ENCODE measurements around the gene KCTD17.

KCTD17 gene

DNA sequence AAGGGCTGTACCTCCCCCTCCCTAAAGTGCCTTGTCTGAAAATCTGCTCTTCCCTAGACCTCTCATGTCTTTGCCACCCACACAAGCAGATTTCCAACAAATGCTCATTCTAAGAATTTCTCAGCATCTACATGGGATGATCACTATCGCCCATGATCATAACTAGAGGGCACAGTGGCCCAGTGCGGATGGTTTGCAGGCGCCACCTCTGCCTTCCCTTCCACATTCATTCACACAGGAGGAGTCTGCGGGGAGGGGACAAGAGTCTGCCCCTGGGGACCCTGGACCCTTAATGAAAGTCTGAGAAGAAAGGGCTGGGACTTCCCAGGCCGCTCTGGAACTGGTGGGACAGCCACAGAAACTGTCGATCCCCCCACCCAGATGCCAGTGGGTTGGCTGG is 28.9 kb downstream of the KCTD17 start:
- no peak for DNase-seq

DNA sequence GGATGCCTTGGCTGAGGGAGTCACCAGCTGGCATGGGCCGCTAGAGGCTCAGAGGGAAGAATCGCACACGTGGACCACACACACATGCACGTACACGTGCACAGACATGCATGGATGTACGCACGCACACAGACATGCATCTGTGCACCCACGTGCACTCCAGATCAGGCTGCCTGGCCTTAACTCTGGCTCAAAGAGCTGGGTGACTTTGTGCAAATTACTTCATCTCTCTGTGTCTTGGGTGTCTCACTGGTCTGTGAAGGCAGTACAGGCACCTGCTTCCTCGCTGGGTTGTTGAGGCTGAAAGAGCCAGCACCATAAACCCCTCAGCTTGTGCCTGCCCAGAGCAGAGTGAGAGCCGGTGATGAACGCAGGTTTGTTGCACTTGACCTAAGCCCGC is 29.3 kb downstream of the KCTD17 start:
- DNase-seq: no peak

DNA sequence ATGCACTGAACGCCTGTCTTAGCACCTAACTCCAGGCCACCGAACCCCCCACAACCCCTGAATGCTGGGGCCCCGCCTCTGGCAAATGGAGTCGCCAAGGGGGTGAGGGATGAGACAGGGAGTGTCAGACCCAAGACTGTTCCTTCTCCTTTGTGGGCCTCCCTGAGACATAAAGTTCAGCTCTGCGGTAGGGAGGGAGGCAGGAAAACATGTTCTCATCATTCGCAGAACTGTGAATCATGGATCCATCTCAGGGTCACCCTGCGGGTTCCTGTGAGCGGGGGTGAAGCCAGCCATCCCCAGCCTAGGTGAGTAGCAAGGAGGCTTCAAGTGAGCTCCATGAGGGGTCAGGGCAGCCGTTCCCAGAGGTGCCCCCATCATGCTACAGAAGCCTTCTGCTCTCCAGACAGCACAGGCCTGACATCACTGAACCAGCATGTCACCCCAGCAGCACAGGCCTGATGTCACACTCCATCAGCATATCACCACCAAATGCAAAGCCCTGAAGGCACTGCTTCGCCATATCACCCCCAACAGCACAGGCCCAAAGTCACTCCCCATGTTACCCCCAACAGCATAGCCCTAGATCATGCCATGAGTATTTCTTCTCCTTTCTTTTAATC is 30.8 kb downstream of the KCTD17 start:
- DNase-seq: no peak

DNA sequence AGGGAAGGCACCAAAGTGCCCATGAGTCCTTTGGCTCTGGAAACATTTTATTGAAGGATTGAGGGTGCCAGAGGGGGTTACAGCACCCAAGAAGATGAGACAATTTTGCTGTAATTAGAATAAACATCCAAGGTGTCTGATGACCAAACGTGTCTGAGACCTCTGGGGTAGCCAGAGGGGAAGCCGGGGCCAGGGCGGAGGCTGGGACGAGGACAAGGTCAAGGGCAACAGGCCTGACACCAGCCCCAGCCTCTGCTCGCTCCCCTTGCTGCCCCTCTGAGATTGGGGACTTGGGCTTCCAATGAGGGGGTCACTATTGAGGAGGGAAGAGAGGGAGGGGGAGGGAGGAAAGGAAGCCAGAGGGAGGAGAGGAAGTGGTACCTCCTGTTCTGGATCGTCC is 32.4 kb downstream of the KCTD17 start:
- no peak for DNase-seq

DNA sequence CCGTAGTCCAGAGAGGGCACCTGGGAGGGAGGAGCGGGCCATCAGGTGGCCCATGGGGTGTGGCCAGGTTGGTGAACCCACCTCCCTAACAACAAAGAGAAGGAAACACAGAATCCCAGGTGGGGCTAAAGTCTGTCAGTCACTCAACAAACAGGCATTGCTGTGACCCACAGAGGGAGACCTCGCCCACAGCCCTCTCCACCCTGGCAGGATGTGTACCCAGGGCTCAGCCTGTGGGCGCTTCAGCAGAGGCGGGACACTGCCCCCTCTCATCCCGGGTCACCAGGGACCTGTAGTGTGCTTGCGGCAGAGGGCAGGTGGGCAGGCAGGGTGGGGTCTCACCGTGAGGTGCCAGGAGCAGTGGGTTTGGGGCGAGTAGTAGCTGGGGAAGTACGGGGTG is 32.8 kb downstream of the KCTD17 start:
- no peak for DNase-seq

DNA sequence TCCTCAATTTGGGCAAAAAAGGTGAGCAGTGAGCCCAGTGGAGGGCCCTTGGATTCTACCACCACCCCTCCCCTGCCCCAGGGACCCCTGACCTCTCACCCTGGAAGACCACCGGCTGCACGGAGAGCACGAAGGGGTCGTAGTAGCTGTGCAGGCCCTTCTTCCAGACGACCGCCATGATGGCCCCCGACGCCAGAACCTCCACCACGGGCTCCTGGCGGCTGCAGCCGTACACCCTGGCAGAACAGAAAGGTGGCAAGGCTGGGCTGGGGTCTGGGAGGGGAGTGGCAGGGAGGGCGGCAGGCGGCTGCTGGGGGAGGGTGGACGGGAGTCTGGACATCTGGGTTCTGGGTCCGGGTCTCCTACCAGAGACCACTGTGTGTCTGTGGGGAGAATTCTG is 34.6 kb downstream of the KCTD17 start:
- DNase-seq: no peak

DNA sequence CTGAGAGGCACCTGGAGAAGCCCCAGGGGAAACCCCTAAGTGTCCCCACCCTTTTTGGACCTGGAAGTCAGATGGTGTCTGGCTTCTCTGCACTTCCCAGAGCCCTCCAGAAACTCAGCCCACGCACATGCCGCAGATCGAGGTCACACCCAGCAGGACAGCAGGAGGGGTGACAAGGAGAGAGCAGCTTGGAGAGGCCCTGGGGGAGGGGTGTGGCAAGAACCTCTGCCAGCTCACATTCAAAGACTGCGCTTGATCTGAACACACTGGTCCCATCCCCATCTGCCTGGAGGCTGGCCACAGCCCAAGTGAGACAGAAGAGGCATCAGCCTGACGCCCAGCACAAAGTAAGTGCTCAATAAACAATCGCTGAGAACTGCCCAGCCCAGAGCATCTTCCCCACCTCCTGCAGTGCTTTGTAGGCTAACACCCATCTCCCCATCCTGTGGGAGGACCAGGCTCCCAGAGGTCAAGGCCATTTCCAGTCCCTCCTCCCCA is 36.6 kb downstream of the KCTD17 start:
- no peak for DNase-seq

DNA sequence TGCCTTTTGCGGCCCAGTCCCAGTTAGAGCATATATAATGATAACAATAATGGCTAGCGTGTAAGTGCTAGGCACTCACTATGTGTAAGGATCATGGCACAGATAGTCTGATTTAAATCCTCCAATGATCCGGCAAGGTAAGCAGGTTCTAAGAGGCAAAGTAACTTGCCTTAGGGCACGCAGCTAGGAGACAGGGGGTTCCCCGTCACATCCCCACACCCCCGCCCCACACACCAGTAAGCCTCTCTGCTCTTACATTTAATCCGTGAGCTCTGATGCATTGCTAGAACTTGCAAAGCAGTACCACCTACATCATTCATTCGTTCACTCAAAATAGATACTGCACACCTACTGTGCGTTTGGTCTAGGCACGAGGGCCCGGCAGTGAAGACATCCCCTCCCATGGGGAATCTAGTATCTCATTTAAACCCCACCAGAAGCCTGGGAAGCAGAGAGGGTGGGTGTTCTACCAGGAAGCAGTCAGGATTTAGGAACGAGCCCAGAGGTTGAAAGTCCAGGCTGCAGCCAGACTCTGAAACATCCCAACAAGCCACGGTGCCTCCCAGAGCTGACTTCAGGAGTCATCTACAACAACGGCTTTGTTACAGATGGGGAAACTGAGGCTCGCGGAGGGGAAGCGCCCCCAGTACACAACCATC is 37.3 kb downstream of the KCTD17 start:
- no peak for DNase-seq

DNA sequence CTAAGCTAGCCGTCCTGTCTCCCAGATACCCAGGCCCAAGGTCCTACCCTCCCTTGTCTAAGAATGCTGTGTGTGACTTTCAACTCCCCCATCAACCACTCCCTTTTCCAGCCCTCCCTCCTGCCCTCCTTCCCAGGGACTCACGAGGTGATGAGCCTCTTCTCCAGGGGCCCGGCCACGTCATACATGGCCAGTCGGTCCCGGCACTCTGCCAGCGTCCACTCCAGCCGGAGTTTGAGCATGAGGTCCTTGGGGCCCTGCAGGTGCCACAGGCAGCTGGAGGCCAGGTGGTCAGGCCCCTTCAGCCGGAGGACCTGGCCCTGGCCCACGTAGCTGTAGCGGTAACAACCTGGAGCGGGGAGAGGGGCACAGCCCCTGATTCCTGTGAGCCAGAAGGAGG is 37.9 kb downstream of the KCTD17 start:
- no peak for DNase-seq

DNA sequence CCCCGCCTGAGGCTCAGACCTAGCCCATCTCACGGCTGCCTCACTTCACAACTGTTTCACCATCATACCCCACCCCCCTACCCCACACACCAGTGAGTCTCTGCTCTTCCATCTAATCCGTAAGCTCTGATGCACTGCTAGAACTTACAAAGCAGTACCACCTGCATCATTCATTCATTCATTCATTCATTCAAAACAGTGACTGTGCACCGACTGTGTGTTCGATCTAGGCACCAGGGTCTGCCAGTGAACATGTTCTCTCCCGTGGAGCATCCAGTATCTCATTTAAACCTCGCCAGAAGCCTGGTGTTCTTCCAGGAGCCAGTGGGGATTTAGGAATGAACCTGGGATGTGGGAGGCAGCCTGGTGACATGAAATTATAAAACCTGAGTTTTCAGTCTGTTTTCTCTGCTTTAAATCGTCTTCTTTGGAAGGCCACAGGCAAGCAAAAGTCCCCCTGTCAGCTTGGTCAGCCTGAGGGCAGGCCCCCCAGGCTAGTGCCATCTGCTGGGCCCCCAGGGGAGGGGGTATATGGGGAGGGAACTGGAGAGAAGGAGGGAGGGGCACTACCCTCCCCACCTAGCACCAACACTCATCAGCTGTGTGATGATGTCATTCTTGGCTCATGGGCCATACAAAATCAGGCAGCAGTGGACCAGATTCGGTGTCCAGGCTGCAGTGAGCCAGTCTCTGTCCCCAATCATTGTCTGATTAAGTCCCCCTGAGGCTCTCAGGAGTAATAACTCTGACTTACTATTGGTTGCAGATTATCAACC is 39.6 kb downstream of the KCTD17 start:
- no peak for DNase-seq

DNA sequence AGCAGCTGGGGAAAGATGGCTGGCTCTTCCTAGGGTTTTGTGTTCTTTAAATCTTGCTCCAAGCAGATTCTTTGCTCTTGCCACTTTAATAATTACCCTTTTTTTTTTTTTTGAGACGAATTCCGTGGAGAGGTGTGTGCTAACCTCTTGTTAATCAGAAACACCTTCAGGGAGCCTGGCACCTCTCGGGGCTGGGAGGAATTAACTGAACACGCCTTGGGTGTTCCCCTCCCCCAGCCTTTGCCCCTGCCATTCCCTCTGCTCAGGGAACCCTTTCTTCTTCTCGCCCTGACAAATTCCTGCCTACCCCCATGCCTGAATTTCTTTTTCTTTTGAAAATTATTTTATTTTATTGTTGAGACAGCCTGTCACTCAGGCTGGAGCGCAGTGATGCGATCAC is 40.5 kb downstream of the KCTD17 start:
- no peak for DNase-seq

DNA sequence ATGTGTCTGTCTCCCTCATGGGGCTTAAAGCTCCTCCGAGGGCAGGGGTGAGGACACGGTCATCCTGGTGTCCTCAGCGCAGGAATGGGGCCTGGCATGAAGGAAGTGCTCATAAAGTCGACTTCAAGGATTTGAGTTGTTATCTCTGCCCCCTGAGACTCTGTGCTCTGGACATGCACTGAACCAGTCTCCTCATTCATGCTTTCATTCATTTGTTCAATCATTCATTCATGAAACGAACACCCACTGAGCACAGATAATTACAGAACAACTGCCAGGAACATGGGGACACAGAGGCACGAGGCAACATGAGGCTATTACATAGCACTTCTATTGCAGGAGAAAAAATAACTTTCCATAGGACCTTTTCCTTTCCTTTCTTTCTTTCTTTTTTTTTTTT is 41.5 kb downstream of the KCTD17 start:
- no peak for DNase-seq

DNA sequence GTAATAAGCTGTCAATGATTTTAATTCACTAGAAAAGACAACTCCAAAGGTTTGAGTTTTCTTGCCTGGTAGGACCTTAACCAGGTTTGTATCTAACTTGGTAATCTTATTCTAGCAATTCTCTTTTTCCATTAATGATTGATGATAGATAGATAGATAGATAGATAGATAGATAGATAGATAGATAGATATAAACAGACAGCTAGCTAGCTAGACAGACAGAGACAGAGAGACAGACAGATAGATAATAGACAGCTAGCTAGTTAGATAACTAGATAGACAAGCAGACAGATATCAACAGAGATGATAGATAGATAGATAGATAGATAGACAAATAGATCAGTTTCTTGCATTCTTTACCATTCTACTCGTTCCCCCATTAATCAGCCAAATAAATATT is 42.7 kb downstream of the KCTD17 start:
- no peak for DNase-seq

DNA sequence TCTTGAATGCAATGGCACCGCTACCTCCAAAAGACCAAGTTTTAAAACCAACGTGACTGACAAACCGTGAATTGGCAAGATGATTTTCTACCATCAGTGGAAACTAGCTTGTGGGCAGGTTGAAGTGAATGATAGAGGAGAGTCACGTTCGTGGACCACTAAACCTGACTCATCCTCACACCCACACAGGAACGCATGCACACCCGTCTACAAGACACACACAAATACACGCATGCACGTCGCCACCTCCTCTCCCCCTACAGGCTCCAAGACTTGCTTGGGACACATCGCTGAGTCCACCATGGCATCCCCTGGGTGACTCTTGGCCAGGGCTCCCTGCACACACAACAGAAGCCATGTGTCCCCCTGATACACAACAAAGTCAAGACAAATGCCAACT is 43.6 kb downstream of the KCTD17 start:
- no peak for DNase-seq

DNA sequence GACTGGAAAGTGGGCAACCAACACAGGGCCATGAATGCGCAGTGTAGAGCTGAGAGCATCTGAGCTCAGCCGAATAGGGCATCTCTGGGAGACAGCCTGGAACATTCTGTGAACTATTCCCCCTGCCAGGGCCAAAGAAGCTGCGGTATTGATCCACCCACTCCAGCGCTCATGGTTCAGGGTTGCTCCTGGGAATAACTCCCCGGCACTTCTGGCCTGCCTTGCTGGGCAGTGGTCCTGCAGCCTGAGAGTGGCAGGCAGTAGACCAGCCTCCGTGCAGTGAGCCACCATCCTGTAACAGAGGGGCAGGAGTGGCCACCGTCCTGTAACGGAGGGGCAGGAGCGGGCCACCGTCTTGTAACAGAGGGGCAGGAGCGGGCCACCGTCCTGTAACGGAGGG is 45.8 kb downstream of the KCTD17 start:
- no peak for DNase-seq

DNA sequence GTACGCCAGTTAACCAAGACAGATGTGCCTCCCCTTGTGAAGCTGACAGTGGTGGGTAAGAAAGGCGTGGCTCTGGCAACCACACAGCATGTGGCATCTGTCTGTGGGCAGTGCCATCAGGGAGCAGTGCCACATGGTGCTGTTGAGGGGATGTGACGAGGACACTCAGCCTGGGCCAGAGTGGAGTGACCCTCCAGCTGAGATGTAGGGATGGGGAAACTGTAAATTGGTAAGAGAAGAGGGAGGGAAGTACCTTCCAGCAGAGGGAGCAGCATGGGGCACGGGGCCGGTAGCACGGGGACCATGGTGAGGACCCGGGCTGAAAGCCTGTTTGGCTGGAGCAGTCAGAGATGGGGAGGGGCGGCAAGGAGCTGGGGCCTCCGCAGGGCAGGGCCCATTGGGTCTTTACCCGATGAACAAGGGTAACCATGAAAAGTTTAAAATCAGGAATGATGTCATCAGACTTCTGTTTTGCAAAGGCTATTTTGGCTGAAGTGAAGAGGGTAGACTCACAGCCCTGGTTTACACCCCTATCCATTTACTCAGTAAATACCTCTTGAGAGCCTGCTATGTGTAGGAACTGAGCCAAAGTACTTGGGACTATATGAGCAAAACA is 47.5 kb downstream of the KCTD17 start:
- DNase-seq: no peak

DNA sequence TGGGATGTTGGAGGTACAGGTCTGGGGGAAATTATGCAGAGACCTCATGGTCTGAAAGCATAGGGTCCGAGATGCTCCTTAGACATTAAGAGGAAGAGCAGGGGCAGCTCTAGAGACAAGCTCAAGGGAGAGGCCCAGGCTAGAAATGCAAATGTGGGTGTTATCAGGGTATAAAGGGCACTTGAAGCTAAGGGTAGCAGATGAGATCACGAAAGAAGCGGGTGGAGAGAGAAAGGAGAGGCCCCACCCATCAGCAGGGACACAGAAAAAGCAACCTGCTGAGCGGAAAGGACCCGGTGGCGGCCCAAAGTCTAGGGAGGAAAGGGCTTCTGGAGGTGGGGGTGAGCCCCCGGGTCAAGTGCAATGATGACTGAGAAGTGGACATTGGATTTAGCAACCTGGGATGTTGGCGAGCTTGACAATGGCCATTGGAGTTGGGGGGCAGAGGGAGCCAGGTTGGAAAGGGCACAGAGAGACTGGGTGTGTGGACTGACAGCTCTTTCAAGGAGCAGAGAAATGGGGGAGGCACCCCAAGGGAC is 49.1 kb downstream of the KCTD17 start:
- no peak for DNase-seq

DNA sequence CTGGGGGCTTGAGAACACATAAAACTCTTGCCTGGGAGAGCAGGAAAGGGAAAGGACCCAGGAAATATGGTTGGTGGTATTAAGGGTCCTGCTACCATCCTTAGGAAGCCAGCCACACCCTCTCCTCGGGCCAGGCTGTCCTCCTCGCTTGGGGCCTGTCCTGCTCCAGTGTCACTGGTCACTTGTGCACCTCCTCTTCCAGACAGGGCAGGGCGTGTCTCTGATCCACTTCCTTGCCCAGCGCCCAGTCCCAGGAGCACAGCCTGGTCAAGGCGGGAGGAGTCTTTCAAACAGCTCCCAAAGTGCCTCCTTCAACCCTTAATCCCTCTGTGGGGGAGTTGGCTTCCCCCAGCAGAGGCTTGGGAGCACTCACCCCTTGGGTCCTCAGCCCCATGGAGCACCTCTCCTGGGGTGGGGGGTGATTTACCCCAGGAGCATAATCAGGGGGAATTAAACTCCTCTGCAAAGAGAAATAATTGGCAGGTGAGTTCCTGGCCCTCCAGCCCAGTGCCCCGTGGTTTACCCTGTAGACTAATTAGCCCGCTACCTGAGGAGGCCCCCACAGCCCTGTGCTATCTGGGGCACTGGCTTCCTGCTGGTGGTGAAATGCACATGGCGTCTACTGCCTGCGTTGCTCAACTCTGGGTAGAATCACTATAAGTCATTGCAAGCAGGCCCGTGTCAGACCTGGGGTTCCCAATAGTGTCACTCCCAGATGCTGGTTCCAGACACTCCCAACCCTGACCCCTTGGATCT is 49.9 kb downstream of the KCTD17 start:
- no peak for DNase-seq

DNA sequence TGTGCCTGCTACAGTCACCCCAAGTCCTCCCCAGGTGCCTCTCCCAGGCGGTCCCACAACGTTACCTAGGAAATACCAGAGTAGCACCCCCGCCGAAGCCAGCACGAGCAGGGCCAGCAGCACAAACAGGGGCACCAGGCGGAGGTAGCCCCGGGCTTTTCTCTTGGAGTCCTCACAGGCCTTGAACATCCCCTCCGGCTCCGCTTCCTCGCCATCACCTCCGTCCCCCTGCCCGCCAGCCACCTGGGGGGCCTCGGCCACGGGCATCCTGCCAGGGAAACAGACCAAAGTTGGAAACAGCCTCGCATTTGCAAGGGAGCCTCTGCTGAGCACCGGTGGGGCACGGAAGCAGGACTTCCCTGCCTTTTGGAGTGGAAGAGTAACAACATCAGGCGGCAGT is 51.6 kb downstream of the KCTD17 start:
- no peak for DNase-seq

DNA sequence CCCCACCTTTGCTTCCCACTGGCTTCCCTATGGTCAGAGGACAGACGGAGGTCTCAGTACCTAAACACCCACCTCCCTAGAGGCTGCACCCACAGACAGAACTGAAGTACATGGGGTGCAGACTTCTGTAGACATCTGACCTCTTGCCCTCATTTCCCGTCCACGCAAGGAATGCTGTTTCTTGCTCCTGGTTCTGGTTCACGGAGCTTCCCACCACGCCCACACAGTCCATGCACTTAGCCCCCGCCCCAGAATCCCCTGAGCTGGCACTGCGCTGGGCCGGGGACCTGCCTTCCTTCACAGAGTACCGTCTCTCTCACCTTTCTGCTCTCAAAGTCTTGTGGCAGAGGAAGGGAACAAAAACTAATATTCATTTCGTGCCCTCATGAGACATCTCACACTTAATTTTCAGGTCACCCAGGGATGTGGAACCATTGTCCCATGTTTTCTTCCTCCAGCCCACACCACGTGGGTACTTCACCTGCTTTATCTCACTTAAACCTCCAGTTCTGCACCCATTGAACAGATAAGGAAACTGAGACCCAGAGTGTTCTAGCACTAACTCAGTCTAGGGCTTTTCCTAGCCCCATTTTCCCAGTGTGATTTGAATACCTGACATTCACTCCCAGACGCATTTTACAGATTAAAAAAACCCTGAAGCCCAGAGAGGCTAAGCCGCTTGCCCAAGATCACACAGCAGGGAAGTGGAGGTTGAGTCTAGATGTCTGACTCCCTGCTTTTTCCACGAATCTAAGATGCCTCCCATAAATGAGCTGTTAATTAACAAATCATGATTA is 52.3 kb downstream of the KCTD17 start:
- no peak for DNase-seq

DNA sequence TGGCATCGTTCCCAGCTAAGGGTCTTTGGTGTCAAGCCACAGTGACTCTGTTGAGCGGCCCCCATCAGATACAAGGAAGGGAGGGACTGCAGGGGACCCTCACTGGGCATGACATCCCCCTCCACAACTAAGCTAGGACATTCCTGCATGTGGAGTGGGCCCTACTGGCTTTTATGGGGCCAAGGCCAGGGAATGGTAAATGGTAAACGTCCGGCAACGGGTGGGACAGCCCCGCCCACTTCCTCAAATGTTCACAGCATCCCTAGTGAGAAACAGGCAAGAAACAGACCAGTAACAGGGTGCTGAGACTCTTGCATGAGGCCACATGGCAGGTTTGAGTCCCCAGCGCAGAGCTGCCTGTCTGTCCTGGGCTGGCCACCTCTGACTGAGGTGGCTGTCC is 53.6 kb downstream of the KCTD17 start:
- DNase-seq: no peak

DNA sequence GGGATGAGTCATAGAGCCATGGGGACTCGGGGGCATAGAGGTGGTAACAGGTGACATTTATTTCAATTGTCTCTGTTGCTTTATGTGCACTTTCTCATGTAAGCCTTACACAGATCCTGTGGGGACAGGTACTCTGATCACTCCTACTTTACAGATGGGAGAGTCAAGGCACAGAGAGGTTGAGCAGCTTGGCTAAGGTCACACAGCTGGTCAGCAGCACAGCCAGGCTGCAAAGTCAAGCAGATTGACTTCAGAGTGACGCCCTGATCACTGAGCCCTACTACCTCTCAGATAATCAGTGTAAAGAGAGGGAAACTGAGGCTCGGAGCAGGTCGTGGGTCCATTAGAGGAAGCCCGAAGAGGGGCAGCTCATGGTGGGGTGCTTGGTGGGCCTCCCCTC is 54.4 kb downstream of the KCTD17 start:
- no peak for DNase-seq

Measured in effector CD4-positive, alpha-beta T cell (primary cell).